SK-N-SH (cell line): ENCODE data around the gene RGL1. TPM values are rescaled to one million over a fixed set of nuclear protein-coding genes. Genes with fewer than 3 reads are reported as not detected.

Source experiments
- CTCF ChIA-PET: fragments of 300-600, 350-600 bp; formaldehyde crosslinking; extraction: SDS; loops from one replicate; lab custom pipeline; 2021; lab: Yijun Ruan, JAX
- POLR2A ChIA-PET: fragments of 350-600 bp; sonication (Branson Sonifier 250); formaldehyde crosslinking; extraction: SDS; loops from one replicate; lab custom pipeline; 2020; ENCODE audit warnings: antibody characterized with exemption, inconsistent platforms; lab: Yijun Ruan, JAX
- DNase-seq: peaks from one replicate; pipeline ENCODE4 v3.0.0; 2012
- H2AFZ ChIP-seq: fragments of 200-600 bp; sonication (generic); 2 replicates; pipeline ENCODE4 v1.8.1; 2016; ENCODE audit warnings: antibody characterized with exemption, mild to moderate bottlenecking, low read depth
- H3F3A ChIP-seq: fragments of 200-600 bp; sonication (generic); replicated peaks from 2 replicates; pipeline ENCODE3; 2016; ENCODE audit warnings: antibody characterized with exemption, mild to moderate bottlenecking; ENCODE audit not compliant: insufficient read depth
- H3K27ac ChIP-seq, 2 experiments: fragments of 200-500 bp in 1 of 2; fragments of 200-600 bp in 1 of 2; sonication (Bioruptor generic) in 1 of 2; sonication (generic), shearing (Covaris generic) in 1 of 2; 2 replicates each; pipeline versions ENCODE4 v1.5.1 to v1.6.1; 2014 to 2016; ENCODE audit warnings: low read depth in 2 of 2, inconsistent platforms in 1 of 2, low read length in 1 of 2, mild to moderate bottlenecking in 1 of 2, mixed read lengths in 1 of 2
- H3K27me3 ChIP-seq: fragments of 200-600 bp; sonication (generic), shearing (Covaris generic); 2 replicates; pipeline ENCODE4 v1.6.1; 2016; ENCODE audit warnings: mixed run types; ENCODE audit not compliant: insufficient read depth
- H3K36me3 ChIP-seq, 2 experiments: fragments of 200-500 bp in 1 of 2; fragments of 200-600 bp in 1 of 2; sonication (Bioruptor generic) in 1 of 2; sonication (generic) in 1 of 2; replicated peaks in 1 of 2; 2 replicates each; pipeline versions ENCODE3 to v1.5.1; 2014 to 2016; ENCODE audit warnings: low read length in 1 of 2, mild to moderate bottlenecking in 1 of 2; ENCODE audit not compliant: insufficient read depth in 2 of 2, control insufficient read depth in 1 of 2
- H3K4me1 ChIP-seq, 2 experiments: fragments of 200-500 bp in 1 of 2; fragments of 200-600 bp in 1 of 2; sonication (Bioruptor generic) in 1 of 2; sonication (generic), shearing (Covaris generic) in 1 of 2; 2 replicates each; pipeline versions ENCODE4 v1.5.1 to v1.6.1; 2014 to 2016; ENCODE audit warnings: low read depth in 1 of 2, low read length in 1 of 2, mixed run types in 1 of 2; ENCODE audit not compliant: insufficient read depth in 2 of 2, control insufficient read depth in 1 of 2
- H3K4me2 ChIP-seq: fragments of 200-600 bp; sonication (generic), shearing (Covaris generic); 2 replicates; pipeline ENCODE4 v1.6.1; 2017; ENCODE audit warnings: mixed run types
- H3K4me3 ChIP-seq, 2 experiments: fragments of 200-500 bp in 1 of 2; fragments of 200-600 bp in 1 of 2; sonication (Bioruptor generic) in 1 of 2; sonication (generic), shearing (Covaris generic) in 1 of 2; 2 replicates each; pipeline versions ENCODE4 v1.5.1 to v1.8.1; 2014 to 2016; ENCODE audit warnings: low read depth in 2 of 2, inconsistent platforms in 1 of 2, low read length in 1 of 2, mild to moderate bottlenecking in 1 of 2, mixed read lengths in 1 of 2, moderate library complexity in 1 of 2
- H3K79me2 ChIP-seq: fragments of 200-600 bp; sonication (generic); 2 replicates; pipeline ENCODE4 v1.8.1; 2017; ENCODE audit warnings: mild to moderate bottlenecking; ENCODE audit not compliant: insufficient read depth
- H3K9ac ChIP-seq: fragments of 200-600 bp; sonication (generic); 2 replicates; pipeline ENCODE4 v1.6.1; 2017; ENCODE audit warnings: mixed run types
- H3K9me2 ChIP-seq: fragments of 200-600 bp; sonication (generic); 2 replicates; pipeline ENCODE4 v1.6.1; 2017; ENCODE audit warnings: mixed run types
- H3K9me3 ChIP-seq: fragments of 200-600 bp; sonication (generic); 2 replicates; pipeline ENCODE4 v1.6.1; 2017; ENCODE audit warnings: mixed run types, mild to moderate bottlenecking, moderate library complexity
- H4K20me1 ChIP-seq: fragments of 200-600 bp; sonication (generic); 2 replicates; pipeline ENCODE4 v1.6.1; 2017; ENCODE audit warnings: mild to moderate bottlenecking, mixed run types; ENCODE audit not compliant: insufficient read depth
- ELF1 ChIP-seq: IDR thresholded peaks from 2 replicates; pipeline ENCODE4 v1.4.0; 2012
- EP300 ChIP-seq, 2 experiments: IDR thresholded peaks; 2 replicates each; pipeline versions ENCODE4 v1.4.0 to v1.6.1; 2012; ENCODE audit warnings: borderline replicate concordance in 1 of 2, low read depth in 1 of 2, low read length in 1 of 2
- EZH2phosphoT487 ChIP-seq: fragments of 200-600 bp; sonication (generic); IDR thresholded peaks from 2 replicates; pipeline ENCODE4 v1.6.1; 2017; ENCODE audit warnings: low read depth, mixed run types, mild to moderate bottlenecking, antibody characterized with exemption, moderate library complexity, borderline replicate concordance
- GABPA ChIP-seq: IDR thresholded peaks from 2 replicates; pipeline ENCODE4 v1.4.0; 2012; ENCODE audit warnings: low read depth, mild to moderate bottlenecking
- MAX ChIP-seq: IDR thresholded peaks from 2 replicates; pipeline ENCODE4 v1.4.0; 2012; ENCODE audit warnings: low read depth
- MEF2A ChIP-seq: IDR thresholded peaks from 2 replicates; pipeline ENCODE4 v1.4.0; 2012; ENCODE audit warnings: low read depth, borderline replicate concordance
- MXI1 ChIP-seq: IDR thresholded peaks from 2 replicates; pipeline ENCODE4 v1.6.1; 2012; ENCODE audit warnings: mild to moderate bottlenecking, low read depth, low read length, improper control_type of control experiment
- NRF1 ChIP-seq: IDR thresholded peaks from 2 replicates; pipeline ENCODE4 v1.6.1; 2012; ENCODE audit warnings: low read depth, mild to moderate bottlenecking, low read length
- PBX3 ChIP-seq: IDR thresholded peaks from 2 replicates; pipeline ENCODE4; 2012
- POLR2AphosphoS5 ChIP-seq: IDR thresholded peaks from 2 replicates; pipeline ENCODE4 v1.6.1; 2012; ENCODE audit warnings: low read depth, low read length
- RCOR1 ChIP-seq: fragments of 150-350 bp; IDR thresholded peaks from 2 replicates; pipeline ENCODE4 v1.6.1; 2017; ENCODE audit warnings: antibody characterized with exemption, low read length
- RFX5 ChIP-seq: IDR thresholded peaks from 2 replicates; pipeline ENCODE4 v1.6.1; 2012; ENCODE audit warnings: mild to moderate bottlenecking, improper control_type of control experiment, low read length
- SIN3A ChIP-seq: IDR thresholded peaks from 2 replicates; pipeline ENCODE4 v1.6.1; 2012; ENCODE audit warnings: low read depth, mild to moderate bottlenecking, low read length, moderate library complexity, borderline replicate concordance
- SMC3 ChIP-seq: IDR thresholded peaks from 2 replicates; pipeline ENCODE4 v1.6.1; 2012; ENCODE audit warnings: low read depth, low read length, improper control_type of control experiment
- TAF1 ChIP-seq: IDR thresholded peaks from 2 replicates; pipeline ENCODE4 v1.6.1; 2012; ENCODE audit warnings: low read depth, mild to moderate bottlenecking, low read length, moderate library complexity, borderline replicate concordance
- TCF12 ChIP-seq: IDR thresholded peaks from 2 replicates; pipeline ENCODE4 v1.4.0; 2012
- TEAD4 ChIP-seq: IDR thresholded peaks from 2 replicates; pipeline ENCODE4 v1.4.0; 2012; ENCODE audit warnings: mild to moderate bottlenecking, borderline replicate concordance; ENCODE audit not compliant: insufficient read depth
- USF2 ChIP-seq: fragments of 150-350 bp; IDR thresholded peaks from 2 replicates; pipeline ENCODE4 v1.6.1; 2017; ENCODE audit warnings: antibody characterized with exemption, low read length, low read depth, borderline replicate concordance
- YY1 ChIP-seq: IDR thresholded peaks from 2 replicates; pipeline ENCODE4 v1.4.0; 2012; ENCODE audit warnings: low read depth, mild to moderate bottlenecking
- ZBTB33 ChIP-seq: IDR thresholded peaks from 2 replicates; pipeline ENCODE4 v1.4.0; 2012; ENCODE audit warnings: low read depth, borderline replicate concordance
- WGBS: methylation state at CpG from one replicate; pipeline ENCODE4 v1.1.6; 2017; ENCODE audit warnings: low lambda C conversion rate; 5-methylcytosine and 5-hydroxymethylcytosine counted together
- polyA plus RNA-seq, 3 experiments: library from polyadenylated mRNA; depleted of rRNA; stranded (reverse); fragments of >200 nt; gene quantifications; 2 replicates each; pipeline ENCODE4 v1.2.3, GENCODE V29; 2012
- TF ChIP-seq, protein P1 (sequence below): IDR thresholded peaks from 2 replicates; pipeline ENCODE4 v1.4.0; 2012; ENCODE audit warnings: low read depth, borderline replicate concordance

Gene RGL1
- polyA plus RNA-seq, 1 of the 3 experiments (the other 2 are of a cell fraction): 8.3 TPM

- Histone ChIP-seq H4K20me1 (no peaks in the 10 kb centered on the region), H3K79me2 (no peaks in the 10 kb centered on the region), H3K4me2 (no peak overlapping the region), H3K4me1 (peaks cover 3 to 6% of the 10 kb centered on the region in 2 experiments; a peak in 3 of 4 replicates), H3K4me3 (no peak overlapping the region), H2AFZ (no peak overlapping the region), H3F3A (no peaks in the 10 kb centered on the region), H3K27ac (no peak overlapping the region), H3K36me3 (no peaks in the 10 kb centered on the region), H3K9me2 (no peaks in the 10 kb centered on the region), H3K27me3 (no peaks in the 10 kb centered on the region), H3K9ac (no peak overlapping the region), H3K9me3 (0 out of 2 replicates have a peak, but pooled peaks cover 3% of the 10 kb centered on the region)
- POLR2A ChIA-PET: no interaction called here
- TF ChIP-seq ELF1: no peak
- no peak for TF ChIP-seq SIN3A
- TF ChIP-seq GABPA: no peak
- no peak for TF ChIP-seq RFX5
- TF ChIP-seq POLR2AphosphoS5: no peak
- TF ChIP-seq MXI1: no peak
- TF ChIP-seq TCF12: no peak
- DNase-seq: no peak
- CTCF ChIA-PET: interaction anchor here (1.0 to 1.4 kb wide), 2 partner anchors 122 to 139 kb away, joined by 3 to 5 read pairs; no protein-coding TSS in a partner anchor
- WGBS: 63% methylated on average over 3 of the region's 3 CpGs
Measured at GRCh38 chr1:183777328-183777727, 27.6 kb upstream of the RGL1 start.

DNA sequence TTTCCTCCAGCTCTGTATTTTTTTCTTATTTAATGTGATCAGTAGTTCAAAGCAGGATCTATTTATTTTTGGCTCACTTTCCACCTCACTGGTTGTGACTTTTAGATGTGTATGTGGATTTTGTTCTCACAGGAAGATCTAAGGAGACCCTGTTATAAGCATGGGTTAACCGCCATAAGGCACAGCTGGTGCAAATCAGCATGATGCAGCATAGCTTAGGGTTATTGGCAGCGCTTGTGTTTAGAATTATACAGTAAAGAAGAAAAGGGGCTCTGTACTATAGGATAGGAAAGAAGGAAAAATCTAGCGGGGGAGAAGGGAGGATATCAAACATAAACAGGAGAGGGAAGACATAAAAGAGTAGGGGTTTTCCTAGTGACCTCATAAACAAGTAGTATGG, 26.9 kb upstream of the RGL1 start:
- WGBS: 79% methylated on average over 3 of the region's 3 CpGs
- Histone ChIP-seq H3K27me3 (no peaks in the 10 kb centered on the region), H3K9ac (no peak overlapping the region), H3K79me2 (no peaks in the 10 kb centered on the region), H3K4me2 (no peak overlapping the region), H3K9me3 (0 out of 2 replicates have a peak, but pooled peaks cover 3% of the 10 kb centered on the region), H3K4me1 (peaks cover 7 to 10% of the 10 kb centered on the region in 2 experiments; a peak in 3 of 4 replicates), H3K4me3 (no peak overlapping the region), H3K36me3 (no peaks in the 10 kb centered on the region), H3K9me2 (no peaks in the 10 kb centered on the region), H4K20me1 (no peaks in the 10 kb centered on the region), H3F3A (no peaks in the 10 kb centered on the region), H2AFZ (no peak overlapping the region), H3K27ac (no peak overlapping the region)
- ChIA-PET POLR2A (no interaction called here), CTCF (interaction anchor here (1.0 to 1.4 kb wide), 2 partner anchors 123 to 138 kb away, joined by 3 to 5 read pairs; no protein-coding TSS in a partner anchor)
- DNase-seq: no peak
- TF ChIP-seq EP300 (IDR thresholded peaks at IDR 0.05; ENCODE audit: borderline replicate concordance in 1 of 2, low read depth in 1 of 2, low read length in 1 of 2) (no peak), NRF1 (no peak), MEF2A (no peak), ZBTB33 (no peak), ELF1 (no peak), EZH2phosphoT487 (no peak), GABPA (no peak), TAF1 (no peak), SMC3 (no peak), MAX (no peak), MXI1 (no peak), YY1 (no peak), PBX3 (no peak), USF2 (no peak), RFX5 (no peak), TCF12 (no peak), TEAD4 (no peak), RCOR1 (no peak), POLR2AphosphoS5 (no peak)
- TF ChIP-seq, protein P1, sequence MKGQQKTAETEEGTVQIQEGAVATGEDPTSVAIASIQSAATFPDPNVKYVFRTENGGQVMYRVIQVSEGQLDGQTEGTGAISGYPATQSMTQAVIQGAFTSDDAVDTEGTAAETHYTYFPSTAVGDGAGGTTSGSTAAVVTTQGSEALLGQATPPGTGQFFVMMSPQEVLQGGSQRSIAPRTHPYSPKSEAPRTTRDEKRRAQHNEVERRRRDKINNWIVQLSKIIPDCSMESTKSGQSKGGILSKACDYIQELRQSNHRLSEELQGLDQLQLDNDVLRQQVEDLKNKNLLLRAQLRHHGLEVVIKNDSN: no peak
